HG02642 (cell line): ENCODE results near the gene SCN9A.
"Not testable (repeated sequence)": the region's sequence is repeated elsewhere in the genome, so short reads cannot be mapped to it uniquely, and the experiment has no call there.

ENCODE experiments used
- ATAC-seq: cut with Tn5 transposase; IDR thresholded peaks from one replicate; pipeline ENCODE4 v1.9.1; 2021; ENCODE audit warnings: mild to moderate bottlenecking; ENCODE audit not compliant: unreplicated experiment, poor library complexity

The SCN9A gene

GRCh38 chr2:166256896-166257295 is 118.8 kb downstream of the SCN9A start:
- ATAC-seq, result no peak

DNA sequence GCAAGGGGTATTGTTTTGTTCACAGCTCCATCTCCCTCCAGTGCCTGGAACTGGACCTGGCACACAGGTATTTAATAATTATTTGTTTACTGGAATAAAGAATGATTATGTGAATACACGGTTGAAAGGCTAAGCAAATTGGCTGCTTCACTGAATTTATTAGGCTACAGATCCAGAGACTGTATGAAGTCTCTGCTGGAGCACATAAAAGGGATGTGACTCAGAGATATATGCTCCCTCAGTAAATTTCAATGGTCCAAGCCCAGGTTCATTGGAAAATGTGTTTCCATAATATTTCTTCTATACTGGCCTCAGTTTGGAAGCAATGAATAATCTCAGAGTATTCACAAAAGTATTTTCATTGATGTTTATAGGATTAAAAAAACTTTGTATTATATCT is 126.4 kb downstream of the SCN9A start:
- no peak for ATAC-seq

- ATAC-seq, result no peak
Measured at GRCh38 chr2:166246901-166247300, 128.8 kb downstream of the SCN9A start.

- ATAC-seq, result no peak
Measured at GRCh38 chr2:166242309-166242708, 133.4 kb downstream of the SCN9A start.

- no peak for ATAC-seq
Measured at GRCh38 chr2:166240387-166241313, 135.1 kb downstream of the SCN9A start.

- no peak for ATAC-seq
Measured at GRCh38 chr2:166239548-166239947, 136.2 kb downstream of the SCN9A start.

DNA sequence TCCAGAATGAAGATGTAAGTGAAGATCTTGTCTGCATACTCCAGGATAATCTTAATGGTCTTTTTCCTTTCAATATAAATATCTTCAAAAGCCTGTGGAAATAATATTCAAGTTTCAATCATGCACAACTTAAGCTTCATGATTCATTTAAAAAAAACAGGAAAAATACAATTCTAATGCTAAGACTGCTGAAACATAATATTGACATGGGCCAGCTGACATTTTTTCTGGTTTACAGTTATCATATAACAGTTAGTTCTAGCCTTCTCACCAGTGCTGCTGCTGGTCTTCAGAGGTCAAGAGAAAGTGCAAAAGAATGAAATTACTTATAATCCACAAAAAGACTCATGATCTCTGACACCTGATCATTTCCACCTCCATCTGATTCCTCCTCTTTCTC is 137.6 kb downstream of the SCN9A start:
- no peak for ATAC-seq

DNA sequence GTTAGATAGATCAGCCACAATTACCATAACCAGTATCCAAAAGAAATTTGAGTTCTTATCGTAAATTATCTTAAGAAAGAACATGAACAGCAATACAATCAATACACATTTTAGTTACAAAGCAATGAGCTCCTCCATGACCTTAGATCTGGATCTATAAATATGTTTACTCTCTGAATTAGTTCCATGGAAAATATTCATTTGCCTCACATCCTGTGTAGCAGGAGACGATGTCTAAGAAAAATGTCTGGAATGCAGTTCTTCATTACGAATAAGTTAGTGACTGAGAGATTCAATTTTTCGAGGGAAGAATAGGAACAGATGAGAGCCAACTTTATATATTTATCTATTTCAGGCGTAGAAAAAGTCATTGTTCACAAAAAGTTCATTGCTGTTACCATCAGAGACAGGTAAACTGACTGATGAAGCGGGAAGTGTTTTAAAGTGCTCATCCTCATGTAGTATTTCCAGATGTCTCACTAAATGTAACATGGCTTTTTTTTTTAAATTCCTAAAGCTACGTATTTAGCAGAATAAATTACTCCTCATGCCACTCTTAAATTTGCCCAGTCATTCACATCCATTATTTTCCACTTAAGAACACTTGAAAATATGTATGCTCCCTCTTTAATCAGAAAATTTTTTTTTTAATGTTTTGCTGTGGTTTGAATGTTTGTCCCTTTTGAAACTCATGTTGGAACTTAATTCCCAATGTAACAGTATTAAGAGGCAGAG is 141.5 kb downstream of the SCN9A start:
- ATAC-seq, result no peak

DNA sequence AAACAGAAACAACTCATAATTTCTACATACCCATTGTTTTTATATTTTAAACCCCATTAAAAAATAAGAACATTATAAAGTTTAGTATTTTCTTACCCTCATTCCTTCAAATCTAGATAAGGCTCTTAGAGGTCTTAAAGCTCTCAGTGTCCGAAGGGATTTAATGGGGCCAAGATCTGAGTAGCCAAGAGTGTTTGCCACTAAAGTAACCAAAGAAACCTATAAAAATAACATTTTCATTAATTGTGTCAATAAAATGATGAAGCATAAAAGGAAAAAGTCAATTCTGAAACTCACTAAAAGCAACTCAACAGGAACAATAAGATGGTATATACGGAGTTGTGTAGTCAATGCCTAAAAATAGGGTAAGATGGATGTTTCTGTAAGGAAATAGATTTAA is 142.5 kb downstream of the SCN9A start:
- no peak for ATAC-seq

DNA sequence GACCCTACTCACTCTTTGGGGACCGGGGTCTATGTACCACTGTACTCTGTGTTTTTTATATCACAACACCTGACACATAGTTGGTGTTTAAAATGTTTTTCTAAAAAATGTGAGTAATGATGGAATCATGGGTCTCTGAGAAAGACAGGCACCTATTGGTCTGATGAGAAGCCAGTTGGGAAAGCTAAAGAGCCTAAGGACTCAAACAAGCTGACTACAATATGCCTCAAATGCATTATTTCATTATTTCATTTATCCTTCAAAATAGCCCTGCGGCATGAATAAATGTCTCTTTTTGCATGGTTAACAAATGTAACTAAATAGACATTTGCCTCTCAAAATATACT is 145.0 kb downstream of the SCN9A start:
- ATAC-seq, result no peak

GRCh38 chr2:166230024-166230723 is 145.6 kb downstream of the SCN9A start:
- ATAC-seq, result no peak

- ATAC-seq, result no peak
Measured at GRCh38 chr2:166229678-166230023, 146.1 kb downstream of the SCN9A start.

- ATAC-seq, result no peak
Measured at GRCh38 chr2:166224197-166224596, 151.5 kb downstream of the SCN9A start.

GRCh38 chr2:166223298-166223697 is 152.4 kb downstream of the SCN9A start:
- no peak for ATAC-seq

- ATAC-seq, result no peak
Measured at GRCh38 chr2:166211079-166211478, 164.7 kb downstream of the SCN9A start.

DNA sequence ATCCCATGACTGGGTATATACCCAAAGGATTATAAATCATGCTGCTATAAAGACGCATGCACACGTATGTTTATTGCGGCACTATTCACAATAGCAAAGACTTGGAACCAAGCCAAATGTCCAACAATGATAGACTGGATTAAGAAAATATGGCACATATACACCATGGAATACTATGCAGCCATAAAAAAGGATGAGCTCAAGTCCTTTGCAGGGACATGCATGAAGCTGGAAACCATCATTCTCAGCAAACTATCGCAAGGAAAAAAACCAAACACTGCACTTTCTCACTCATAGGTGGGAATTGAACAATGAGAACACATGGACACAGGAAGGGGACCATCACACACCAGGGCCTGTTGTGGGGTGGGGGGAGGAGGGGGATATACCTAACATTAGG is 165.8 kb downstream of the SCN9A start:
- ATAC-seq, result not testable (repeated sequence)

- not testable (repeated sequence) for ATAC-seq
Measured at GRCh38 chr2:166209367-166209766, 166.4 kb downstream of the SCN9A start.

DNA sequence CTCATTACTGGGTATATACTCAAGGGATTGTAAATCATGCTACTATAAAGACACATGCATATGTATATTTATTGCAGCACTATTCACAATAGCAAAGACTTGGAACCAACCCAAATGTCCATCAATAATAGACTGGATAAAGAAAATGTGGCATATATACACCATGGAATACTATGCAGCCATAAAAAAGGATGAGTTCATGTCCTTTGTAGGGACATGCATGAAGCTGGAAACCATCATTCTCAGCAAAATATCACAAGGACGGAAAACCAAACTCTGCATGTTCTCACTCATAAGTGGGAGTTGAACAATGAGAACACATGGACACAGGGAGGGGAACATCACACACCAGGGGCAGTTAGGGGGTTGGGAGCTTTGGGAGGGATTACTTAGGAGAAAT is 169.6 kb downstream of the SCN9A start:
- not testable (repeated sequence) for ATAC-seq

DNA sequence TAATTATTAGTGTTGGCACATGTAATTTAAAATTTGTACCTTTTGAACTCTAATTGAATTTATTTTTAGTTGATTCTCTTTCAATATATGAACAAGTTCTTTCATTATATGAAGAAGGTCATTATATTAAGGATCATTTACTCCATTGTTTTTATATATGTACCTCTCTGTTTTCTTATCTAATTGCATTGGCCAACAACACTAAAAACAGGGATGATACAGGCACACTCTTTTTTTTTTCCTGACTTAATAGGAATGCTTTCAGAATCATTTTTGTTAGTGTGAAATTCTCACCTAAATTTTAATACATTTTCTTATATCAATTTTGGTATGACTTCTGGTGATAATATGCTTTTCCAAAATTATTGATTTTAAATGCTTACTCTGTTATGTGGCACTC is 173.0 kb downstream of the SCN9A start:
- no peak for ATAC-seq

DNA sequence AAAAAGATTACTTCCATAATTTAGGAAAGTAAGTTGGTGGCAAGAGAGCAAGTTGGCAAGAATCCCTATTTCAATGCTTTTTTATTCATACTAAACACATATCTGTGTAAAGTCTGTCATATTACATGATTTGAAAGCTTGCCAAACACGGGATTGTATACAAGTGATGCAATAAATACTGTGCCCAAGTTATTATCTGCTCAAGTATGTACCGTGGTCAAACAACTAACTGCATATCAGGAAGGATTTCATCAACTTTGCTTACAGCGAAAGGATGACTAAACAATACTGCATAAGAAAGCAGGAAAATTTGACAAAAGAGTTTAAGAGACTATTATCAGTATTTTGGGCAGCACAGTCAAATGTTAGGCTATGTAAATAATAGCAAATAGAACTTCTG is 178.3 kb downstream of the SCN9A start:
- ATAC-seq, result no peak

- no peak for ATAC-seq
Measured at GRCh38 chr2:166193407-166193806, 182.3 kb downstream of the SCN9A start.
